ENCODE measurements around the gene GOLGA7B.

- no peak for TF ChIP-seq CTCF (IDR thresholded peaks at IDR 0.05; ENCODE audit: low read depth, low read length)
- no peak for TF ChIP-seq EZH2phosphoT487 (IDR thresholded peaks at IDR 0.05; ENCODE audit: low read depth)
Observed at GRCh38 chr10:97850446-97850845, 803 bp downstream of the GOLGA7B start.
